Measurements from ENCODE around the gene ITGB6.

ITGB6 gene

GRCh38 chr2:160199683-160200389 is at the start of gene ITGB6:
Gene ITGB6, minus strand, starts transcription at chr2:160200272. Its CDS starts 209 bp downstream, at chr2:160200063.
- TF ChIP-seq CTCF (conservative IDR thresholded peaks at IDR 0.05): no peak
- no peak for TF ChIP-seq ZFX (IDR thresholded peaks at IDR 0.05)
- H3K27ac ChIP-seq: no peak within 1 kb of the TSS

DNA sequence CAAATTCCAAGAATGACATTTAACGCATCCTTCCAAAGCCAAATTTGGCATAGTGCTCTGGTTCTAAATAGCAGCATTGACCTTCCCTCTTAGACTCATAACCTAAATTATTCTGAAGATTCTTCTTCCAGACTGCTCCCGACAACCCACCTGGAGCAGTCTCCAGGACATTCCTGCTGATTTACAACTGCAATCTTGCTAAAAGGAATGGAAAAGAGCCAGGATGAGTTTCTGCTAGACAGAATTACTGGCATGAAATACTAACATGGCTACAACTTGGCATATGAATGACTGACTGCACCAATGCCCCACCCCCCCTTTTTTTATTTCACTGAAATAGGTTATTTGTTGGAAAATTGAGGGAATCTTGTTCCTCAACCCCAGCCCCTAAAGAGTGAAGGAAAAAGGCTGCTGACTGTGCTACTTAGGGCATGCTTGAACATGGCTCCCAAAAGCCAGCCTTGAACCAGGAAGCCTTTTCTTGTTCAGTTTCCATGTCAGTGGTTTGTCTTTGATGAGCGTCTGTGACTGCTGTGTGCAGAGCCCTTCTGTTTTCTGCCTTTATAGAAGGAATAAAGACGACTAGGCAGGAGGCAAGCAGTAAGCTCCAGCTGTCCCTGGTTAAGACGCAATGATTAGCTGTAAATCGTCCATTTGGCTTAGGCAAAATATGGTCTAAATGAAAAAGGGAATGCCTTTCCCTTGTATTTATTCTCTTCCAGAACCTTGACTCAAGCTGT is 47.4 kb upstream of the ITGB6 start:
- no peak for TF ChIP-seq CTCF (conservative IDR thresholded peaks at IDR 0.05)
- TF ChIP-seq ZFX (IDR thresholded peaks at IDR 0.05): no peak
- no peak overlapping the region for H3K27ac ChIP-seq

DNA sequence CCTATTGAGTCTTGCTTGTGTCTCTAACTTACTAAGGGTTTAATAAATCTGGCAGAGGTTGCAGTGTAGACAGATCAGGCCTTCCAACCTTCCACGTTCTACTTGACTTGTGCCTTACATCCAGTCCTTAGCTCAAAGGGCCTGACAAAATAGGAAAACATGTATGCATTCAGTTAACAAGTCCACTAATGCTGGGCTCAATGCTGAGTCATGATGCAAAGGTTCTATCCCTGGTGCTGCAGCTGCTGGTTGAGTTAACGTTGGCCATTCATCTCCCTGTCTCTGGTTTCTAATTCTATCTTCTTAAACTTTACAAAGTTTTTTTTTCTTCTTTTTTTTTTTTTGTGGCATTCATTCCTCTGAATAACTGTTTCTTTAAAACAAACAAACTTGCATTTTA is 46.3 kb upstream of the ITGB6 start:
- no peak overlapping the region for H3K27ac ChIP-seq

DNA sequence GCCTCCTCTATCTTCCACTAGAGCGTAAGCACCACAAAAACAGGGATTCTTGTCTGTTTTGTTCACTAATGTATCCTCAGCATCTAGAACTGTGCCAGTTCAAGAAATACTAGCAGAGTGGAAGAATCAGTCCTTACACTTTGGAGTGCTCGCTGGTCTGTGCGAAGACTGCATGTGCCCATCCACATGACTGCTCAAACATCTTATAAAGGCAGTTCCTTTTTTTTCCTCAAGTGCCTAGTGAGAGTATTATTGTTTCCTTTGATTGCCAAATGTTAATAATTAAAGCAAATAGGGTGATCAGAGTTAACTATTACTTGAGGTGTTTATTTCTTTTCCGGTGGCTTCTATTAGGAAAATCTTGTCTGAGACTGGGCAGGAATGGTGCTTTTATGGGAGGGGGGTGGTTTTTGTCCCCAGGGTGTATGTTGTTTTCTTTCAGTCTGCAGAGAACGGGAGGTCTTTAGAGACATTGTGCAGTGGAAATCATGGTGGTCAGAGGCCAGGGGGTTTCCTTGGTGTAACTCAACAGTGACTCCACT is 45.6 kb upstream of the ITGB6 start:
- TF ChIP-seq ZFX (IDR thresholded peaks at IDR 0.05) (no peak), CTCF (conservative IDR thresholded peaks at IDR 0.05) (no peak)
- no peak overlapping the region for H3K27ac ChIP-seq

More for the DNA sequence above, 46.3 kb upstream of the ITGB6 start:
- TF ChIP-seq CTCF (conservative IDR thresholded peaks at IDR 0.05): no peak
- TF ChIP-seq ZFX (IDR thresholded peaks at IDR 0.05): no peak

GRCh38 chr2:160242893-160243564 is 43.0 kb upstream of the ITGB6 start:
- TF ChIP-seq ZFX (IDR thresholded peaks at IDR 0.05) (no peak), CTCF (conservative IDR thresholded peaks at IDR 0.05) (no peak)
- no peak overlapping the region for H3K27ac ChIP-seq

DNA sequence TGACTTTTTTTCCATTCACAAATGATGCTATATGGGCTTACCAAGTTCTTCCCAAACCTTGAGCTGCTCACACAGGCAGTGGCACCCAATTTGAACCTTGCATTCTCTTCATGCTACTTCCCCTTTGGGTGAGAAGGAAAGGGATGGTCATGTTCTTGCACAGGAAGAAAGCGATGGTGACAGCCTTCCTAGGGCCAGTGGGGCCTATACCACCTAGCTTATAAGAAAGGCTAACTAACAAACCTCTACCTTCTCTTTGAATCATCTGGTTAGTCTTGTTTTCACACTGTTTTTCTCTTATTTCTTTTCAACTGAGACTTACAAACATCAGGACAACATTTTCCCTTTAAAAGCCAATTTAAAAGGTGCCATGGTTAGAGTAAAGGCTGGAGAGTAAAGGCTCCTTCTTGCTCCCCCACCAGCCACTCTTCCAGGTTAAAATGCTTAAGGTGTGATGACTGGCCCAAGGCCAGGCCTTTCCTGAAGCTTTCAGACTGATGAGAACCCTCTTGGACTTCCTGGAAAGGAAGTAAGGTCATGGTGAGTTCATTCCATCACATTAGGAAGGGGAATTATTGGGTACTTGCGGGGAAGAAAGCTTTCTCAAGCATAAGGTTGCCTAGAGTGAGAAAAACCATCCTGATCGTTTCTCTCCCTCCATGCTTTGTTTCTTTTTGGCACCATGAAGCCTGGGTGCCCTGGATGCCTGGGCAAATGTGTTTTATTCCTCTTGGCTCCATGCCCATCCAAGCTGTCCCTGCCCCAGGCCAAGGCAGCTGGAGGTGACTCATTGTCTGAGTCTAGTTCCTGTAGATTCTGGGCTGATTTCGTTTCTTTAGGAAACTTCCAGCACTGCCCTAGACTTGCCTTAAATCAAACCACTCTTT is 41.4 kb upstream of the ITGB6 start:
- TF ChIP-seq ZFX (IDR thresholded peaks at IDR 0.05) (no peak), CTCF (conservative IDR thresholded peaks at IDR 0.05) (no peak)
- H3K27ac ChIP-seq: no peak overlapping the region

Data from C4-2B (cell line).